ENCODE measurements around the gene PPIL4.

GRCh38 chr6:149529650-149530049 is 16.2 kb downstream of the PPIL4 start:
- TF ChIP-seq, protein P1, sequence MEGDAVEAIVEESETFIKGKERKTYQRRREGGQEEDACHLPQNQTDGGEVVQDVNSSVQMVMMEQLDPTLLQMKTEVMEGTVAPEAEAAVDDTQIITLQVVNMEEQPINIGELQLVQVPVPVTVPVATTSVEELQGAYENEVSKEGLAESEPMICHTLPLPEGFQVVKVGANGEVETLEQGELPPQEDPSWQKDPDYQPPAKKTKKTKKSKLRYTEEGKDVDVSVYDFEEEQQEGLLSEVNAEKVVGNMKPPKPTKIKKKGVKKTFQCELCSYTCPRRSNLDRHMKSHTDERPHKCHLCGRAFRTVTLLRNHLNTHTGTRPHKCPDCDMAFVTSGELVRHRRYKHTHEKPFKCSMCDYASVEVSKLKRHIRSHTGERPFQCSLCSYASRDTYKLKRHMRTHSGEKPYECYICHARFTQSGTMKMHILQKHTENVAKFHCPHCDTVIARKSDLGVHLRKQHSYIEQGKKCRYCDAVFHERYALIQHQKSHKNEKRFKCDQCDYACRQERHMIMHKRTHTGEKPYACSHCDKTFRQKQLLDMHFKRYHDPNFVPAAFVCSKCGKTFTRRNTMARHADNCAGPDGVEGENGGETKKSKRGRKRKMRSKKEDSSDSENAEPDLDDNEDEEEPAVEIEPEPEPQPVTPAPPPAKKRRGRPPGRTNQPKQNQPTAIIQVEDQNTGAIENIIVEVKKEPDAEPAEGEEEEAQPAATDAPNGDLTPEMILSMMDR (conservative IDR thresholded peaks at IDR 0.05; ENCODE audit: low read depth, low read length), result no peak
- TF ChIP-seq EZH2 (IDR thresholded peaks at IDR 0.05; ENCODE audit: borderline replicate concordance, low read depth, low read length, poor library complexity, severe bottlenecking), result no peak

Data from A673 (cell line).